H1 (cell line): ENCODE results near the gene AFF4. TPM values are rescaled to one million over a fixed set of nuclear protein-coding genes. Genes with fewer than 3 reads are reported as not detected.
"Not testable (repeated sequence)": the region's sequence is repeated elsewhere in the genome, so short reads cannot be mapped to it uniquely, and the experiment has no call there.

Source experiments
- CTCF ChIA-PET: fragments of 300-600 bp; sonication (Branson Sonifier 250); formaldehyde crosslinking; loops from one replicate; lab custom pipeline; 2021; ENCODE audit not compliant: partially characterized antibody; lab: Charles Lee
- POLR2A ChIA-PET: fragments of 300-600 bp; sonication (Branson Sonifier 250); formaldehyde crosslinking; loops from one replicate; lab custom pipeline; 2021; ENCODE audit warnings: inconsistent platforms; ENCODE audit not compliant: partially characterized antibody; lab: Charles Lee
- DNase-seq, 2 experiments: peaks; one replicate each; pipeline versions ENCODE4 v3.0.0 to v3.0.0-alpha.2; 2010 to 2022; ENCODE audit warnings: low spot score in 2 of 2, low read depth in 1 of 2, mixed read lengths in 1 of 2
- FAIRE-seq: peaks from 2 replicates; lab custom pipeline; 2011; peaks lifted over from hg19 to GRCh38; lab: Jason Lieb, UNC
- H2AFZ ChIP-seq: 2 replicates; pipeline ENCODE4 v1.8.1; 2012; ENCODE audit warnings: low read length, inconsistent platforms
- H2AK5ac ChIP-seq: 2 replicates; pipeline ENCODE4 v1.6.1; 2013; ENCODE audit warnings: low read depth, low read length
- H2BK120ac ChIP-seq: replicated peaks from 2 replicates; pipeline ENCODE3; 2013; ENCODE audit warnings: low read depth, low read length, inconsistent platforms
- H2BK12ac ChIP-seq: 2 replicates; pipeline ENCODE4 v1.6.1; 2013; ENCODE audit warnings: low read depth, low read length
- H2BK15ac ChIP-seq: 2 replicates; pipeline ENCODE4 v1.6.1; 2013; ENCODE audit warnings: low read length
- H2BK20ac ChIP-seq: 2 replicates; pipeline ENCODE4 v1.6.1; 2013; ENCODE audit warnings: low read length
- H2BK5ac ChIP-seq: 2 replicates; pipeline ENCODE4 v1.6.1; 2013; ENCODE audit warnings: low read depth, low read length
- H3K14ac ChIP-seq: 2 replicates; pipeline ENCODE4 v1.6.1; 2013; ENCODE audit warnings: inconsistent platforms; ENCODE audit not compliant: insufficient read length
- H3K18ac ChIP-seq: 2 replicates; pipeline ENCODE4 v1.6.1; 2013; ENCODE audit warnings: low read length; ENCODE audit errors: extremely low read depth
- H3K23ac ChIP-seq: 2 replicates; pipeline ENCODE4 v1.6.1; 2013; ENCODE audit warnings: inconsistent platforms; ENCODE audit not compliant: insufficient read length
- H3K23me2 ChIP-seq: 2 replicates; pipeline ENCODE4 v1.6.1; 2013; ENCODE audit warnings: low read depth, low read length
- H3K27ac ChIP-seq: 2 replicates; pipeline ENCODE4 v1.6.1; 2011; ENCODE audit warnings: low read depth, low read length, inconsistent platforms
- H3K27me3 ChIP-seq, 4 experiments: replicated peaks in 1 of 4; 1 replicate in 1 of 4; 2 replicates in 3 of 4; pipeline versions ENCODE4 v1.6.1 to v1.8.1; 2011 to 2013; ENCODE audit warnings: low read length in 3 of 4, mild to moderate bottlenecking in 3 of 4, inconsistent platforms in 2 of 4, mixed read lengths in 2 of 4, moderate library complexity in 1 of 4; ENCODE audit not compliant: control insufficient read depth in 3 of 4, insufficient read depth in 3 of 4; ENCODE audit errors: extremely low read depth in 1 of 4
- H3K36me3 ChIP-seq, 4 experiments: 2 replicates each; pipeline versions ENCODE4 v1.6.1 to v1.8.1; 2011 to 2013; ENCODE audit warnings: mild to moderate bottlenecking in 4 of 4, low read length in 3 of 4, moderate library complexity in 2 of 4, control low read depth in 1 of 4, inconsistent platforms in 1 of 4; ENCODE audit not compliant: insufficient read depth in 4 of 4, control insufficient read depth in 2 of 4
- H3K4ac ChIP-seq: replicated peaks from 2 replicates; pipeline ENCODE3; 2013; ENCODE audit warnings: low read length, low read depth, mixed read lengths, inconsistent platforms; ENCODE audit not compliant: insufficient read length
- H3K4me1 ChIP-seq, 4 experiments: replicated peaks in 1 of 4; 1 replicate in 1 of 4; 2 replicates in 3 of 4; pipeline versions ENCODE4 v1.6.1 to v1.8.1; 2011 to 2013; ENCODE audit warnings: low read length in 3 of 4, inconsistent platforms in 2 of 4, mixed read lengths in 1 of 4; ENCODE audit not compliant: insufficient read depth in 4 of 4, control insufficient read depth in 3 of 4
- H3K4me2 ChIP-seq, 2 experiments: 2 replicates each; pipeline versions ENCODE4 v1.6.1 to v1.8.1; 2011 to 2013; ENCODE audit warnings: low read depth in 2 of 2, low read length in 2 of 2, control low read depth in 1 of 2, inconsistent platforms in 1 of 2, mild to moderate bottlenecking in 1 of 2; ENCODE audit not compliant: insufficient read depth in 1 of 2
- H3K4me3 ChIP-seq, 4 experiments: fragments of 200-600, 300-600 bp in 1 of 4; sonication (generic), shearing (Covaris generic), sonication (Bioruptor Twin) in 1 of 4; 2 replicates each; pipeline versions ENCODE4 v1.5.1 to v1.8.1; 2011 to 2016; ENCODE audit warnings: low read length in 4 of 4, low read depth in 3 of 4, control low read depth in 2 of 4, inconsistent platforms in 2 of 4, mild to moderate bottlenecking in 2 of 4, mixed read lengths in 1 of 4, moderate library complexity in 1 of 4; ENCODE audit not compliant: insufficient read depth in 2 of 4; ENCODE audit errors: extremely low read depth in 1 of 4
- H3K56ac ChIP-seq: replicated peaks from 2 replicates; pipeline ENCODE3; 2013; ENCODE audit warnings: low read depth, mild to moderate bottlenecking, mixed read lengths, low read length, inconsistent platforms; ENCODE audit not compliant: insufficient read length
- H3K79me1 ChIP-seq: 2 replicates; pipeline ENCODE4 v1.6.1; 2013; ENCODE audit warnings: low read depth, low read length, control low read depth
- H3K79me2 ChIP-seq, 2 experiments: 2 replicates each; pipeline versions ENCODE4 v1.6.1 to v1.8.1; 2012 to 2013; ENCODE audit warnings: low read length in 2 of 2, mild to moderate bottlenecking in 2 of 2, inconsistent platforms in 1 of 2; ENCODE audit not compliant: insufficient read depth in 2 of 2, control insufficient read depth in 1 of 2
- H3K9ac ChIP-seq, 4 experiments: replicated peaks in 1 of 4; 1 replicate in 1 of 4; 2 replicates in 3 of 4; pipeline versions ENCODE4 v1.6.1 to v1.8.1; 2011 to 2013; ENCODE audit warnings: low read depth in 3 of 4, low read length in 3 of 4, control low read depth in 2 of 4, mild to moderate bottlenecking in 2 of 4, moderate library complexity in 2 of 4, inconsistent platforms in 1 of 4; ENCODE audit errors: extremely low read depth in 1 of 4
- H3K9me3 ChIP-seq, 2 experiments: 2 replicates each; pipeline versions ENCODE4 v1.6.1 to v1.8.1; 2012 to 2013; ENCODE audit warnings: mild to moderate bottlenecking in 2 of 2, moderate library complexity in 2 of 2, control low read depth in 1 of 2, inconsistent platforms in 1 of 2, low read depth in 1 of 2, low read length in 1 of 2, mixed read lengths in 1 of 2; ENCODE audit not compliant: insufficient read depth in 2 of 2
- H4K20me1 ChIP-seq, 2 experiments: replicated peaks in 1 of 2; 2 replicates each; pipeline versions ENCODE3 to v1.8.1; 2011 to 2013; ENCODE audit warnings: inconsistent platforms in 2 of 2, low read length in 2 of 2, mild to moderate bottlenecking in 1 of 2; ENCODE audit not compliant: insufficient read depth in 2 of 2, control insufficient read depth in 1 of 2
- H4K5ac ChIP-seq: 2 replicates; pipeline ENCODE4 v1.6.1; 2013; ENCODE audit warnings: low read length, low read depth, mixed read lengths, inconsistent platforms; ENCODE audit not compliant: insufficient read length
- H4K8ac ChIP-seq: 2 replicates; pipeline ENCODE4 v1.8.0; 2013; ENCODE audit warnings: mild to moderate bottlenecking, moderate library complexity, low read length, inconsistent platforms; ENCODE audit not compliant: insufficient read depth; ENCODE audit errors: extremely low read depth
- H4K91ac ChIP-seq: replicated peaks from 2 replicates; pipeline ENCODE3; 2013; ENCODE audit warnings: low read length, mixed read lengths, inconsistent platforms; ENCODE audit not compliant: insufficient read length
- WGBS, 2 experiments: shearing (Covaris generic) in 1 of 2; methylation state at CpG; one replicate each; pipeline versions ENCODE4 v1.1.6 to v1.1.7; 2013 to 2015; ENCODE audit warnings: low lambda C conversion rate in 2 of 2, mixed read lengths in 2 of 2, inconsistent platforms in 1 of 2, low coverage in 1 of 2, missing lambda C conversion rate in 1 of 2; ENCODE audit not compliant: insufficient replicate concordance in 2 of 2, insufficient coverage in 1 of 2, insufficient read length in 1 of 2; ENCODE audit errors: extremely low coverage in 1 of 2, missing lambda C conversion rate in 1 of 2; 5-methylcytosine and 5-hydroxymethylcytosine counted together
- polyA plus RNA-seq, 7 experiments: library from polyadenylated mRNA; depleted of rRNA in 3 of 7; stranded (reverse) in 5 of 7; unstranded in 2 of 7; fragments of >200 nt in 5 of 7; fragments of 200-250 nt in 2 of 7; gene quantifications; 1 replicate in 5 of 7; 2 replicates in 1 of 7; 4 replicates in 1 of 7; pipeline versions ENCODE4 v1.2.1 to v1.2.3, GENCODE V29; 2011 to 2013; ENCODE audit warnings: missing spikeins in 2 of 7, mixed read lengths in 2 of 7
- total RNA-seq: library from RNA; stranded (reverse); fragmentation: NEBNext Ultra II Directional; extraction: Animal tissue kit (Norgen Biotek cat#: 25700); gene quantifications from 2 replicates; pipeline ENCODE4 v1.2.1, GENCODE V29; 2021

AFF4 gene
- total and polyA plus RNA-seq, 2 of the 8 experiments (the other 6 are each of a cell fraction or from before 2014, with no cell fraction given) = 12.0 to 61.4 TPM

DNA sequence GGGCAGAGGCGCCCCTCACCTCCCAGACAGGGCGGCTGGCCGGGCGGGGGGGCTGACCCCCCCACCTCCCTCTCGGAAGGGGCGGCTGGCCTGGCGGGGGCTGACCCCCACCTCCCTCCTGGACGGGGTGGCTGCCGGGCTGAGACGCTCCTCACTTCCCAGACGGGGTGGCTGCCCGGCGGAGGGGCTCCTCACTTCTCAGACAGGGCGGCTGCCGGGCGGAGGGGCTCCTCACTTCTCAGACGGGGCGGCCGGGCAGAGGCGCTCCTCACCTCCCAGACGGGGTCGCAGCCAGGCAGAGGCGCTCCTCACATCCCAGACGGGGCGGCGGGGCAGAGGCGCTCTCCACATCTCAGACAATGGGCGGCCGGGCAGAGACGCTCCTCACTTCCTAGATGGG, 19.5 kb upstream of the AFF4 start:
- H3K4ac ChIP-seq, H3K4me2 ChIP-seq, H3K9ac ChIP-seq, H4K20me1 ChIP-seq, H3K79me1 ChIP-seq, CTCF ChIA-PET, H3K9me3 ChIP-seq, H3K79me2 ChIP-seq, H3K14ac ChIP-seq, H2BK12ac ChIP-seq, H2AK5ac ChIP-seq, H3K18ac ChIP-seq, H4K91ac ChIP-seq, H3K36me3 ChIP-seq, DNase-seq, H2BK20ac ChIP-seq, H3K23me2 ChIP-seq, H3K4me1 ChIP-seq, H3K27ac ChIP-seq, POLR2A ChIA-PET, H2BK15ac ChIP-seq, H3K27me3 ChIP-seq, H3K23ac ChIP-seq, FAIRE-seq, H2AFZ ChIP-seq, H2BK5ac ChIP-seq, H4K5ac ChIP-seq, H2BK120ac ChIP-seq, H3K56ac ChIP-seq, H3K4me3 ChIP-seq, H4K8ac ChIP-seq: not testable (repeated sequence)
- WGBS, 2 experiments = no CpG with 5 or more reads among the region's 30 CpGs
